ENCODE data around the gene TCEAL8.
A peak's percentile ranks its signal among the peaks of the same experiment; 100 is the strongest.
"Not testable (repeated sequence)": the region's sequence is repeated elsewhere in the genome, so short reads cannot be mapped to it uniquely, and the experiment has no call there.

TCEAL8 gene

DNA sequence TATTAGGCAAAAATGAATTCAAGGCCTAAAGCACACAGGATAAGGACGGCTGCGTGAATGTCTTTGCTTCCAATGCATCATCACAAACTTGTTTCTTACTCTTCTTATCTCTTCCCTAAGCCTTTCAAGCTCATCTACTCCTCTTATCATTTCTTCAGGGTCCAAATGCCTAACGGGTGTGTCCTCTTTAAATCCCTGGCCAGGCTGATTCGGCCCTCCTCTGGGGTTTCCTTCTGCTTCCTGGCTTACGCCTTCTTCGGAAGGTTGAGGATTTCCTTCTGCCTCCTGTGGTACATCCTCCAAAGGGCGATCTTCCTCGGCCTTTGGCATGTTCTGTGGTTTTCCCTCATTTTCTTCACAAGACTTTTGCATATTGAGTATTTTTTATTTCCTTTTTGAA, 1.3 kb downstream of the TCEAL8 start:
- H3K27me3 ChIP-seq (replicated peaks; ENCODE audit: control insufficient read depth, insufficient read depth, low read length) = no peaks in the 10 kb centered on the region
- peak overlapping the region; percentile 72; the same call in 1 of the 2 replicates for H3K4me3 ChIP-seq (replicated peaks; ENCODE audit: low read depth, low read length)
- H3K36me3 ChIP-seq (ENCODE audit: control insufficient read depth, insufficient read depth, low read length) = no peaks in the 10 kb centered on the region
- TF ChIP-seq, protein P1, sequence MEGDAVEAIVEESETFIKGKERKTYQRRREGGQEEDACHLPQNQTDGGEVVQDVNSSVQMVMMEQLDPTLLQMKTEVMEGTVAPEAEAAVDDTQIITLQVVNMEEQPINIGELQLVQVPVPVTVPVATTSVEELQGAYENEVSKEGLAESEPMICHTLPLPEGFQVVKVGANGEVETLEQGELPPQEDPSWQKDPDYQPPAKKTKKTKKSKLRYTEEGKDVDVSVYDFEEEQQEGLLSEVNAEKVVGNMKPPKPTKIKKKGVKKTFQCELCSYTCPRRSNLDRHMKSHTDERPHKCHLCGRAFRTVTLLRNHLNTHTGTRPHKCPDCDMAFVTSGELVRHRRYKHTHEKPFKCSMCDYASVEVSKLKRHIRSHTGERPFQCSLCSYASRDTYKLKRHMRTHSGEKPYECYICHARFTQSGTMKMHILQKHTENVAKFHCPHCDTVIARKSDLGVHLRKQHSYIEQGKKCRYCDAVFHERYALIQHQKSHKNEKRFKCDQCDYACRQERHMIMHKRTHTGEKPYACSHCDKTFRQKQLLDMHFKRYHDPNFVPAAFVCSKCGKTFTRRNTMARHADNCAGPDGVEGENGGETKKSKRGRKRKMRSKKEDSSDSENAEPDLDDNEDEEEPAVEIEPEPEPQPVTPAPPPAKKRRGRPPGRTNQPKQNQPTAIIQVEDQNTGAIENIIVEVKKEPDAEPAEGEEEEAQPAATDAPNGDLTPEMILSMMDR (IDR thresholded peaks at IDR 0.05; ENCODE audit: insufficient read depth, low read length, poor library complexity, severe bottlenecking) = no peak
- no peak for DNase-seq (ENCODE audit: extremely low read depth, insufficient read length)

DNA sequence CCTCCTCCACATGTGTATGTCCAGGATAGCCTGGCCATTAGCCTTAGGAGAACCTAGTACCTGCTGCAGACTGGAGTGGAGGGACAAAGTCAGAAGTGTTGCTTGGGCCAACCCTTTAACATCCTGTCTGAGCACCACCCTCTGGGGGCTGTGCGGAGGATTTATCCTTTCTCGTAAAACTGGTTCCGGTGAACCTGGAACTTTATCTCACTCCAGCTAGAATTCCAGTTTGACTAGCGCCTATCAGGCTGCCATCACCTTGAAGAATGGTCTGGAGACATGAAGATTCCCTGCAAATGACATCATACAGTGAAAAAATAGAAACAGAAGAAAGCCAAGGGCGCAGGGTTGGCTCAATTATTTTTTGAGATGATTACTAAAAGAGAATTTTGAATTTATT, 4.0 kb downstream of the TCEAL8 start:
- TF ChIP-seq, protein P1 (IDR thresholded peaks at IDR 0.05; ENCODE audit: insufficient read depth, low read length, poor library complexity, severe bottlenecking) = no peak
- DNase-seq (ENCODE audit: extremely low read depth, insufficient read length) = no peak
- Histone ChIP-seq H3K4me3 (replicated peaks; ENCODE audit: low read depth, low read length) (no peak overlapping the region), H3K36me3 (ENCODE audit: control insufficient read depth, insufficient read depth, low read length) (no peaks in the 10 kb centered on the region), H3K27me3 (replicated peaks; ENCODE audit: control insufficient read depth, insufficient read depth, low read length) (no peaks in the 10 kb centered on the region)

DNA sequence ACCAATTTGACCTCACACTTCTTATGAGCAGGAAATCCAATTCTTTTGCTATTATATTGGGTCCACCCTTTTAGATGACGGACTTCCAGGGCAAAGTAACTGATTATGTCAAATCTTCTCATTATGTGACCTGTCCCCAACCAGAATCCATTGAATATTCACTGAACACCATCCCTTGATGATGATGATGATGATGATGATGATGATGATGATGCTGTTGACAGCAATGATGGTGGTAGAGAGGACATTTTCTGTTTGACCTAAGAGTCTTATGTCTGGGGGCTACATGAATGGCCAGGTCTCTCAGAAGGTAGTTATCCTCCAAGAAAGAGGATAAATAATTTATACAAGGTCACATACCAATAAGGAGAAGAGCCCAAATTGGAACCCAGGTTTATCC, 5.2 kb downstream of the TCEAL8 start:
- TF ChIP-seq, protein P1 (IDR thresholded peaks at IDR 0.05; ENCODE audit: insufficient read depth, low read length, poor library complexity, severe bottlenecking) = no peak
- H3K36me3 ChIP-seq (ENCODE audit: control insufficient read depth, insufficient read depth, low read length) = no peaks in the 10 kb centered on the region

DNA sequence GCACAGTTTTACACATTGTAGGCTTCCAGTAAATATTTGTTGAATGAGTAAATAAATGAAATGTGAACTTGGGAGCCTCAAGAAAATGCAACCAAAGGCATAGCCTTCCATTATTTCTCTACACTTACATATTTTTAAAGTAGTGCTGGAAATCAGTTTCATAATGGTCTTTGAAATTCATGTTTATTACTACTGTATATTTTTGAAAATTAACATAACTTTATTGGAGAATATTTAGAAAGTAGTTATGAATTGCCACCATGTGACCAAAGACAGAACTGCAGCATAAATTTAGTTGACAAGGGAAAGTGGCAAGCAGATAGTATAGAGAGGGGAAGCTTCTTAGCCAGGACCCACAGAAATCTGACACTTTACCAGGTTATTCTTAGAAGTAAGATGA, 6.4 kb downstream of the TCEAL8 start:
- TF ChIP-seq, protein P1 (IDR thresholded peaks at IDR 0.05; ENCODE audit: insufficient read depth, low read length, poor library complexity, severe bottlenecking) = peak; percentile 28
- H3K36me3 ChIP-seq (ENCODE audit: control insufficient read depth, insufficient read depth, low read length) = no peaks in the 10 kb centered on the region
- no peaks in the 10 kb centered on the region for H3K27me3 ChIP-seq (replicated peaks; ENCODE audit: control insufficient read depth, insufficient read depth, low read length)
- H3K4me3 ChIP-seq (replicated peaks; ENCODE audit: low read depth, low read length) = no peak overlapping the region
- no peak for DNase-seq (ENCODE audit: extremely low read depth, insufficient read length)

More for the DNA sequence above, 5.2 kb downstream of the TCEAL8 start:
- no peak overlapping the region for H3K4me3 ChIP-seq (replicated peaks; ENCODE audit: low read depth, low read length)
- DNase-seq (ENCODE audit: extremely low read depth, insufficient read length) = no peak
- H3K27me3 ChIP-seq (replicated peaks; ENCODE audit: control insufficient read depth, insufficient read depth, low read length) = no peaks in the 10 kb centered on the region

DNA sequence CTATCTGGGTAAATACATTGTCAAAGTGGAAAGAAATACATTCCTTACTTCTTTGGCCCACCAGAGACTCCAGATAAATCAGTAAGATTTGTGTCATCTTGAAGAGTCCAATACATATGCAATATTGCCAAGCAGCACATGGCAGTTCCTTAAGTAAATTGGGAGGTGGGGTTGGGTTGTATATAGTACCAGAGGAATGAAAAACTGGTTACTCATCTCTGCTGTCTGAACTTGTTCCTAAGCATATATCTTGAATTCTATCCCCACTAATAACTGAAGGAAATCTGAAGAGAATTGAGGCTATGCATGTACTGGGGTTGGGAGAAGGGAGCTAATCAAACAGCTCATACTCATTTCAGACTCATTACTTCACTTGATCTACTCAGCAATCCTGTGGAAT, 14.8 kb downstream of the TCEAL8 start:
- Histone ChIP-seq H3K27me3 (replicated peaks; ENCODE audit: control insufficient read depth, insufficient read depth, low read length) (no peaks in the 10 kb centered on the region), H3K36me3 (ENCODE audit: control insufficient read depth, insufficient read depth, low read length) (no peaks in the 10 kb centered on the region), H3K4me3 (replicated peaks; ENCODE audit: low read depth, low read length) (no peak overlapping the region)
- no peak for DNase-seq (ENCODE audit: extremely low read depth, insufficient read length)
- TF ChIP-seq, protein P1 (IDR thresholded peaks at IDR 0.05; ENCODE audit: insufficient read depth, low read length, poor library complexity, severe bottlenecking) = no peak

DNA sequence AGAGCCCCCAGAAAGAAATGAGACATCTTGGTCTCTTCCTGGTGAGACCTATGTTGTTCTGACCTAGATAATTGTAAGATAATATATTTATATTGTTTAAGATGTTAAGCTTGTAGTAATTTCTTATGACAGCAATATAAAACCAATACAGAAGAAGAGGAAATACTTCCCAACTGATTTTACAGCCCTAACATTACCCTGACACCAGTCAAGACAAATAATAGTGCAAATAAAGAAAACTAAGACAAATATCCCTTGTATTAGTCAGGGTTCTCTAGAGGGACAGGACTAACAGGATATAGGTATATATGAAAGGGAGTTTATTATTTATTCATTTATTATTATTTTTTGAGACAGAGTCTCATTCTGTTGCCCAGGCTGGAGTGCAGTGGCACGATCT, 18.7 kb downstream of the TCEAL8 start:
- DNase-seq (ENCODE audit: extremely low read depth, insufficient read length) = no peak
- Histone ChIP-seq H3K36me3 (ENCODE audit: control insufficient read depth, insufficient read depth, low read length) (no peaks in the 10 kb centered on the region), H3K27me3 (replicated peaks; ENCODE audit: control insufficient read depth, insufficient read depth, low read length) (no peaks in the 10 kb centered on the region), H3K4me3 (replicated peaks; ENCODE audit: low read depth, low read length) (no peak overlapping the region)
- TF ChIP-seq, protein P1 (IDR thresholded peaks at IDR 0.05; ENCODE audit: insufficient read depth, low read length, poor library complexity, severe bottlenecking) = no peak

DNA sequence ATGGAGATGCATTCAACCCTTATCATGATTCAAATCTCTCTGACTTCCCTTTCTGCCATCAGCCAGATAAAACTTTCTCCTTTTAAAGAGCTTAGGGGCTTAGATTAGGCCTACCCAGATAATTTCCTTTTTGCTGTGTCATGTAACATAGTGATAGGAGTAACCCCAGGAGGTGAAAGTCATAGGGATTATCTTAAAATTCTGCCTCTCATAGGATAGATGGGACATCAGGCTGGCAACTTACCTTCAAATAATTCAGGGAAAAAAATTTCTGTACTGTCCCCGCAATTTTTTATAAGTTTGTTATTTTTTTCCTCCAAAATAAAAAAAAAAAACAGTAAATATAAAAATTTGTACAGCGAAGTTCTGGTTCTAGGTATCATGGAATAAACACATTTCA, 19.3 kb downstream of the TCEAL8 start:
- not testable (repeated sequence) for H3K4me3 ChIP-seq (replicated peaks; ENCODE audit: low read depth, low read length); DNase-seq (ENCODE audit: extremely low read depth, insufficient read length); H3K27me3 ChIP-seq (replicated peaks; ENCODE audit: control insufficient read depth, insufficient read depth, low read length); H3K36me3 ChIP-seq (ENCODE audit: control insufficient read depth, insufficient read depth, low read length)
